Naive thymus-derived CD4-positive, alpha-beta T cell (primary cell): ENCODE results near the gene FAM20A. TPM values are rescaled to one million over a fixed set of nuclear protein-coding genes. Genes with fewer than 3 reads are reported as not detected.
A peak's percentile ranks its signal among the peaks of the same experiment; 100 is the strongest.

Source experiments
- ATAC-seq: fragments of 150-1000 bp; cut with Tn5 transposase; 2 replicates; pipeline ENCODE4 v1.10.0; 2021; ENCODE audit warnings: mild to moderate bottlenecking, moderate library complexity
- CTCF ChIA-PET: fragments of 350-600 bp; sonication (Branson Sonifier 250); formaldehyde crosslinking; loops from one replicate; lab custom pipeline; 2021; ENCODE audit warnings: antibody characterized with exemption; lab: Charles Lee
- POLR2A ChIA-PET: fragments of 350-600 bp; sonication (Branson Sonifier 250); formaldehyde crosslinking; loops from one replicate; lab custom pipeline; 2021; ENCODE audit warnings: antibody characterized with exemption, inconsistent platforms; lab: Charles Lee
- DNase-seq, 9 donors: peaks; one replicate each; pipeline versions ENCODE4 v3.0.0 to v3.0.0-alpha.2; 2020 to 2022; ENCODE audit warnings: mixed read lengths in 1 of 9
- H3K27ac ChIP-seq: one replicate; pipeline ENCODE4 v1.7.0; 2013; ENCODE audit warnings: mild to moderate bottlenecking, low read depth, low read length, moderate library complexity
- H3K27me3 ChIP-seq, 2 donors: one replicate each; pipeline ENCODE4 v1.7.0; 2013; ENCODE audit warnings: low read length in 2 of 2, mild to moderate bottlenecking in 2 of 2, moderate library complexity in 2 of 2; ENCODE audit not compliant: control insufficient read depth in 2 of 2, insufficient read depth in 2 of 2
- H3K36me3 ChIP-seq, 3 experiments: 1 replicate in 2 of 3; 2 replicates in 1 of 3; pipeline ENCODE4 v1.7.0; 2013; ENCODE audit warnings: low read length in 3 of 3, mild to moderate bottlenecking in 3 of 3, moderate library complexity in 1 of 3; ENCODE audit not compliant: insufficient read depth in 3 of 3, control insufficient read depth in 2 of 3
- H3K4me1 ChIP-seq, 2 donors: one replicate each; pipeline ENCODE4 v1.7.0; 2013; ENCODE audit warnings: low read length in 2 of 2, mild to moderate bottlenecking in 2 of 2, moderate library complexity in 1 of 2; ENCODE audit not compliant: control insufficient read depth in 2 of 2, insufficient read depth in 2 of 2
- H3K4me3 ChIP-seq: 2 replicates; pipeline ENCODE4 v1.7.0; 2013; ENCODE audit warnings: mild to moderate bottlenecking, low read length
- H3K9me3 ChIP-seq, 3 experiments: 1 replicate in 2 of 3; 2 replicates in 1 of 3; pipeline ENCODE4 v1.7.0; 2013; ENCODE audit warnings: low read length in 3 of 3; ENCODE audit not compliant: control insufficient read depth in 2 of 3
- H3K27ac Mint-ChIP-seq, 9 donors: one replicate each; pipeline ENCODE4 v1.8.0; 2020 to 2022; ENCODE audit warnings: mixed read lengths in 9 of 9, mild to moderate bottlenecking in 8 of 9, moderate library complexity in 5 of 9, inconsistent platforms in 2 of 9
- H3K27me3 Mint-ChIP-seq, 5 donors: one replicate each; pipeline ENCODE4 v1.8.0; 2021 to 2022; ENCODE audit warnings: mixed read lengths in 5 of 5, mild to moderate bottlenecking in 1 of 5
- H3K36me3 Mint-ChIP-seq, 5 donors: one replicate each; pipeline ENCODE4 v1.8.0; 2020 to 2022; ENCODE audit warnings: mixed read lengths in 5 of 5, mild to moderate bottlenecking in 3 of 5, inconsistent platforms in 1 of 5
- H3K4me1 Mint-ChIP-seq, 7 donors: one replicate each; pipeline ENCODE4 v1.8.0; 2020 to 2022; ENCODE audit warnings: mixed read lengths in 7 of 7, mild to moderate bottlenecking in 3 of 7, inconsistent platforms in 1 of 7
- H3K4me3 Mint-ChIP-seq, 10 donors: one replicate each; pipeline ENCODE4 v1.8.0; 2020 to 2022; ENCODE audit warnings: mild to moderate bottlenecking in 10 of 10, mixed read lengths in 10 of 10, moderate library complexity in 6 of 10, inconsistent platforms in 2 of 10
- H3K9me3 Mint-ChIP-seq, 11 donors: one replicate each; pipeline ENCODE4 v1.8.0; 2020 to 2022; ENCODE audit warnings: mixed read lengths in 11 of 11, mild to moderate bottlenecking in 4 of 11, inconsistent platforms in 1 of 11, moderate library complexity in 1 of 11
- intact Hi-C, 2 donors: fragments of 100-400 bp; cut with micrococcal nuclease; formaldehyde crosslinking; loops; one replicate each; pipeline ENCODE4 v1.15.1; 2023
- polyA plus RNA-seq, 2 donors: library from polyadenylated mRNA; unstranded; fragments of 300-500 nt; fragmentation: Illumina TruSeq; gene quantifications; one replicate each; pipeline ENCODE4 v1.2.3, GENCODE V29; 2021
- total RNA-seq, 6 experiments: library from RNA in 5 of 6; stranded (reverse) in 5 of 6; gene quantifications; 1 replicate in 5 of 6; 2 replicates in 1 of 6; pipeline ENCODE4 v1.2.3 and lab custom pipeline; 2021 to 2026

The FAM20A gene
- total and polyA plus RNA-seq, 7 experiments from 2014 or later = 0.19 to 2.9 (median 0.42) TPM; not detected in 4

DNA sequence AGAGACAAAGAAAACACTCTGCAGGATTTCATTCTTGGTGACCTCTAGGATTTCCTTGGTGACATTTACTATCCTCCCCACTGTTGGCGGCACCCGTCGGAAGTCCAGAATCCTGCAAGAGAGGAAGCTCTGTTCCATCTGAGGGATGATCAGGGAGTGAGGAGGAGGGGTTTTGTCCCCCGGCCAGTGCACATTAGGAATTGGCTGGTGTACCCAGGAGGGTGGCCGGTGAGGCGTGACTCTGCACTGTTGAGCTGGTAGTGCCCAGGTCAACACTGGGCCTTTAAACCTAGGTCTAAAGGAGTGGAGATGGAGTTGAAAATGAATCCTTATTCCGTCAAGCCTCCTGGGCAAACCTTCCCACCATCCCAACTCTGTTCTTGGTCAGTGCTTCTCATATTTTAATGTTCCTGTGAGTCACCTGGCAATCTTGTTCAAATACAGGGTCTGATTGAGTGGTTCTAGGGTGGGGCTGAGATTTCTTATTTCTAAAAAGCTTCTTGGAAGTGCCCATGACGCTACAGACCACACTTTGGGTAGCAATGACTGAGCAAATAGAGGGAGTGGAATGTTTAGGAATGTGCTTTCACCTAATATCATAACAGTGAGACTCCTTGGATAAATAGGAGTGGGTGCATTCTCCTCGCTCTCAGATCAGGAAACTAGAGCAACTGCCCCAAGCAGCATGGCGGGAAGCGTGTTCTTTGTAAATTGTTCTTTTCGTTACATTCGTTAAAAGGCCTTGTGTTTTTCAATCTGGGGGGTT lies 58.3 kb downstream of the FAM20A start:
- H3K9me3 Mint-ChIP-seq = peaks cover 0 to 8% (median 0%) of the 10 kb centered on the region in 11 donors
- intact Hi-C loops = no loop called here
- Histone ChIP-seq H3K9me3 (no peaks in the 10 kb centered on the region), H3K4me1 (no peaks in the 10 kb centered on the region), H3K4me3 (no peak overlapping the region), H3K27me3 (no peaks in the 10 kb centered on the region), H3K27ac (no peak overlapping the region), H3K36me3 (peaks cover 0 to 6% (median 0%) of the 10 kb centered on the region in 3 experiments)
- H3K36me3 Mint-ChIP-seq = peaks cover 0 to 21% (median 13%) of the 10 kb centered on the region in 5 donors
- ChIA-PET CTCF (no interaction called here), POLR2A (no interaction called here)
- no peak overlapping the region for H3K4me3 Mint-ChIP-seq
- no peak overlapping the region for H3K27ac Mint-ChIP-seq
- H3K4me1 Mint-ChIP-seq = peaks cover 0 to 7% (median 4%) of the 10 kb centered on the region in 7 donors
- no peaks in the 10 kb centered on the region for H3K27me3 Mint-ChIP-seq
- ATAC-seq (no peak), DNase-seq (no peak)

DNA sequence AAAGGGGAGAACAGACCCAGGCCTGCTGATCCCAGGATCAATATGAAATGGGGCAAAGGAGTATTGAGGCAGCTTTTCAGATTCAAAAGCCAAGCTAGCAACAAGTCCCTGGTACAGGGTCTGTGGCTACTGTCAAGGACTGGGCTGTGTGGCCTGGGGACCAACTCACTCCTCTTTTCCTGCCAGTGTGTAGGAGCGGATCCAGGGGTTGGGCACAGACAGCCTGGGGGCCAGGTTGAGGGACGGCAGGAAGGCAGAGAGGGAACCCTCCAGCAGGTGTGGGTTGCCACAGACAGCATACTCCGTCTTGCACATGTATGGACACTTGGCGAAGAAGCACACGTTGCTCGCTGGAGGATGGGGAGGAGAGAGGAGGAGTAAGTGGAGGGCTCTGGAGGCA lies 59.4 kb downstream of the FAM20A start:
- CTCF ChIA-PET = no interaction called here
- no peaks in the 10 kb centered on the region for H3K4me1 ChIP-seq
- H3K9me3 Mint-ChIP-seq = peaks cover 0 to 6% (median 0%) of the 10 kb centered on the region in 11 donors
- no peak overlapping the region for H3K27ac ChIP-seq
- peaks cover 0 to 21% (median 13%) of the 10 kb centered on the region in 5 donors for H3K36me3 Mint-ChIP-seq
- no peak overlapping the region for H3K4me3 ChIP-seq
- peaks cover 0 to 7% (median 4%) of the 10 kb centered on the region in 7 donors for H3K4me1 Mint-ChIP-seq
- intact Hi-C loops = no loop called here
- POLR2A ChIA-PET = no interaction called here
- peak overlapping the region in 2 of 9 donors; percentile 17 to 65 for H3K27ac Mint-ChIP-seq
- H3K27me3 ChIP-seq = no peaks in the 10 kb centered on the region
- ATAC-seq (no peak), DNase-seq (no peak)
- H3K4me3 Mint-ChIP-seq = no peak overlapping the region
- H3K27me3 Mint-ChIP-seq = no peaks in the 10 kb centered on the region
- H3K9me3 ChIP-seq = no peaks in the 10 kb centered on the region
- H3K36me3 ChIP-seq = peaks cover 0 to 16% (median 0%) of the 10 kb centered on the region in 3 experiments

DNA sequence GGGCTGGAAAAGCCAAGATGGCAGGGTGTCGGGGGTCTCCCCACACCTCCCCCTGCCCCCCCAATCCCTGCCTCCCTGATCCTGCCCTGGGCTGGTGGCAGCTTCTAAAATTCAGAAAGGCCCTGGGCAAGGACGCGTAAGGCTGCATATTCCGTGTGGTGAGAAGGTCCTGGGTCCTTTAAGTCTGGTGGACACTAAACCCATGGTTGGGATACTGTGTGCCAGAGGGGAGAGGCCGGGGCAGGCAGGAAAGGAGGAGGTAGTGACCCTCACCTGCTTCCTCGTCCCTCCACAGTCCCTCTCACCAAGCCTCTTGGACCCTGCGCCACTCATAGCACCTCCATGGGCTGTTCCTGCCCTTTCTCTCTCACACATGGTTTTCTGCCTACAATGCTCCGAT lies 60.2 kb downstream of the FAM20A start:
- Histone ChIP-seq H3K27me3 (no peaks in the 10 kb centered on the region), H3K27ac (no peak overlapping the region), H3K36me3 (peaks cover 0 to 23% (median 0%) of the 10 kb centered on the region in 3 experiments), H3K4me3 (no peak overlapping the region), H3K4me1 (no peaks in the 10 kb centered on the region), H3K9me3 (no peaks in the 10 kb centered on the region)
- DNase-seq (no peak), ATAC-seq (no peak)
- Mint-ChIP-seq H3K36me3 (peaks cover 0 to 21% (median 11%) of the 10 kb centered on the region in 5 donors), H3K9me3 (peaks cover 0 to 1% (median 0%) of the 10 kb centered on the region in 11 donors), H3K27ac (peak overlapping the region in 1 of 9 donors; percentile 90), H3K4me1 (peaks cover 0 to 7% (median 4%) of the 10 kb centered on the region in 7 donors), H3K4me3 (no peak overlapping the region), H3K27me3 (no peaks in the 10 kb centered on the region)
- CTCF ChIA-PET = no interaction called here
- intact Hi-C loops = no loop called here
- POLR2A ChIA-PET = no interaction called here

DNA sequence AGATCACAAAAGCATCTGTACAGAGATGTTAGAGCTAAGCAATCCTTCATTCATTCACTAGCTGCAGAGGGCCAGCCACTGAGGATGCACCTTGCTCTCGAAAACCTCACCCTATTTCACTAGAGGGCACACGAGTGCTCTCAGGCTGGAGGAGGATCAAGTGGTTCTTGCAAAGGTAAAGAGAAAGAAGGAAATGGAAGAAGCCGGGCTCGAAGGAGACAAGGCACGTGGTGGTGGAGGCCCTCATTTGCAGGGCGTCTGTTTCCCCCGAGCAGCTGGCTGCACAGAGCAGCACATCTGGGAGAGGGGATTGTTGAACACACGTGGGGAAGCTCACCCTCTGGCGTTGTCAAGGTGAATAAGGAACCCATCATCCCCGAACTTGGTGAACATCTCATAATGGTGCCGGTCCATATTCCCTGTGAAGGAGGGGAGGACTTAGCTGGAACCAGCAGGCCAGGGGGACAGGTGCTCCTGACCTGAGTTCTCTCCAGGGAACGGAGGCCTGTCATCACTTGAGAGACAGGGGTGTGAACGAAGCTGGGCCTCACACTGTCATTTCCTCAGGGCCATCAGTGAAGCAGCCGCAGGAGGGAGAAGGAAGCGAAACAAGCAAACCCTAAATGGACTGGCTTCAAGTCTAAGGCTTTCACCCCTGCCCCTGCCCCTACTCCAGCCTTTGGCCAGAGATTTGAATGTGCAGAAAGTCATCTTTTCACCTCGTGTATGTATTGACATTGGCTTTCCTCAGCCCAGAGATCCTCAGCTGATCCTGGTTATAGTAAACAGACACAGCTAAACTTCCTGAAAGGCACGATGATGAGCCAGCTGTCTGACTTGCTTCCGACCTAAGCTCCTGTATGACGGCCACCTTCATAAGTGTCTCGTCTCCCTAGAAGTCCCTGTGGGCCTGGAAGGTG lies 61.4 kb downstream of the FAM20A start:
- DNase-seq = no peak
- Mint-ChIP-seq H3K27ac (peak overlapping the region in 5 of 9 donors; percentile 48 to 78 (median 54)), H3K27me3 (no peaks in the 10 kb centered on the region), H3K9me3 (peaks cover 0 to 1% (median 0%) of the 10 kb centered on the region in 11 donors), H3K4me1 (peaks cover 0 to 9% (median 4%) of the 10 kb centered on the region in 7 donors), H3K4me3 (no peak overlapping the region), H3K36me3 (peaks cover 0 to 30% (median 17%) of the 10 kb centered on the region in 5 donors)
- Histone ChIP-seq H3K27ac (no peak overlapping the region), H3K9me3 (no peaks in the 10 kb centered on the region), H3K4me3 (no peak overlapping the region), H3K27me3 (no peaks in the 10 kb centered on the region), H3K4me1 (no peaks in the 10 kb centered on the region), H3K36me3 (peaks cover 3 to 33% (median 4%) of the 10 kb centered on the region in 3 experiments)
- CTCF ChIA-PET = no interaction called here
- peak; percentile 37 for ATAC-seq
- intact Hi-C loops = loop anchor here (5.0 to 10.0 kb wide), 3 partner anchors 75 to 707 kb away; no protein-coding TSS in a partner anchor
- POLR2A ChIA-PET = no interaction called here

DNA sequence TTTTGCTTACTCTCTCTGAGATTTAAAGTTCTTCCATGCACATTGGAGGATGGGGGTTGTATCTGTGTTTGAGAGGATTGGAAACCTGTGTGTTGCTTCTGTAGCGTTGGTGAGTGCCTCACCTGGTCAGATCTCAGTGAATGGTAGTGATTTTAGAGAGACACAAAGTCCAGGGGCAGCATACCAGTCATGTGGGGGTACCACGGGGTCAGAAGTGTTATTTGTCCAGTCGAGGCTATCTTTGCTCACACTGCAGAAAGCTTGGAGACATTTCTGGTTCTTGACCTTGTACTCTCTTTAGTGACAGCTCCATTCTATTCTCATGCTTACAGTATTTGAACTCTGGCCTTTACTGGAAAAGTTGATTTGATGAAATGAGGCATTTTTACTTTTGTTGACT lies 65.2 kb downstream of the FAM20A start:
- Mint-ChIP-seq H3K9me3 (no peaks in the 10 kb centered on the region), H3K4me3 (no peak overlapping the region), H3K27ac (no peak overlapping the region), H3K27me3 (no peaks in the 10 kb centered on the region), H3K36me3 (peaks cover 4 to 31% (median 28%) of the 10 kb centered on the region in 5 donors), H3K4me1 (peaks cover 0 to 13% (median 6%) of the 10 kb centered on the region in 7 donors)
- no peak overlapping the region for H3K4me3 ChIP-seq
- peaks cover 3 to 39% (median 9%) of the 10 kb centered on the region in 3 experiments for H3K36me3 ChIP-seq
- no peak overlapping the region for H3K27ac ChIP-seq
- ChIA-PET CTCF (no interaction called here), POLR2A (no interaction called here)
- no peaks in the 10 kb centered on the region for H3K4me1 ChIP-seq
- ATAC-seq (no peak), DNase-seq (no peak)
- intact Hi-C loops = loop anchor here (5.0 to 10.0 kb wide), 3 partner anchors 79 to 711 kb away; no protein-coding TSS in a partner anchor
- no peaks in the 10 kb centered on the region for H3K9me3 ChIP-seq
- H3K27me3 ChIP-seq = no peaks in the 10 kb centered on the region

DNA sequence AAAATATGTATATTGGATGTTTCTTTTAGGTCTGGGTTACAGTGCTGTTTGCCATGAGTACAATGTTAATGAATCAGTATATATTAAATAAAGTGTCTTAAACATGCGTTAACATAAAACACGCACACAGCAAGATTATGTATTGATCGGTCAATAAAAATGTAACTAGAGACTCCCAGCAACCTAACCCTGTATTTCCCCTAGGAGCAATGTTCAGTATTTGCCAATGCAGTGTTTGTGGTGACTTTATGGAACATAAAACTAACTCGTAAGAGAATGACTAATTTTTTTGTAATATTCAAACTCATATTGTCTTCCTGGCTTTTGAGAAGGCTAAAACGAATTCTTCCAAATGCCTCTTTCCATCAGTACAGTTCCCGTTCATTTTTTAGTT lies 66.5 kb downstream of the FAM20A start:
- Histone ChIP-seq H3K36me3 (peaks cover 15 to 46% (median 22%) of the 10 kb centered on the region in 3 experiments), H3K27ac (no peak overlapping the region), H3K4me3 (no peak overlapping the region), H3K4me1 (no peaks in the 10 kb centered on the region), H3K9me3 (no peaks in the 10 kb centered on the region), H3K27me3 (no peaks in the 10 kb centered on the region)
- Mint-ChIP-seq H3K27me3 (no peaks in the 10 kb centered on the region), H3K4me3 (no peak overlapping the region), H3K4me1 (peaks cover 0 to 13% (median 6%) of the 10 kb centered on the region in 7 donors), H3K36me3 (peaks cover 4 to 37% (median 27%) of the 10 kb centered on the region in 5 donors), H3K9me3 (no peaks in the 10 kb centered on the region), H3K27ac (peak overlapping the region in 2 of 9 donors; percentile 31 to 68)
- ATAC-seq (no peak), DNase-seq (no peak)
- CTCF ChIA-PET = no interaction called here
- intact Hi-C loops = loop anchor here (5.0 to 10.0 kb wide), 4 partner anchors 80 to 713 kb away; no protein-coding TSS in a partner anchor
- POLR2A ChIA-PET = no interaction called here
